Lower leg skin (tissue), 4 donors: ENCODE results near the gene POC1A. TPM values are rescaled to one million over a fixed set of nuclear protein-coding genes. Genes with fewer than 3 reads are reported as not detected.
"Not testable (repeated sequence)": the region's sequence is repeated elsewhere in the genome, so short reads cannot be mapped to it uniquely, and the experiment has no call there.

Experiments
- DNase-seq, 2 donors: peaks; one replicate each; pipeline ENCODE4 v3.0.0-alpha.2; 2019; ENCODE audit warnings: low spot score in 2 of 2
- H3K4me3 ChIP-seq: fragments of 200-600 bp; sonication (generic); 2 replicates; pipeline ENCODE4 v1.5.1; 2017; ENCODE audit warnings: mild to moderate bottlenecking, low read depth; ENCODE audit not compliant: poor library complexity, severe bottlenecking
- CTCF ChIP-seq, 3 donors: fragments of 450-650 bp; IDR thresholded peaks; one replicate each; pipeline ENCODE4 v1.5.1; 2016; ENCODE audit warnings: antibody characterized with exemption in 3 of 3, mild to moderate bottlenecking in 3 of 3, moderate library complexity in 2 of 3
- POLR2A ChIP-seq, 2 donors: fragments of 450-650 bp; IDR thresholded peaks; one replicate each; pipeline ENCODE4 v1.6.1; 2016 to 2017; ENCODE audit warnings: antibody characterized with exemption in 2 of 2, mild to moderate bottlenecking in 1 of 2, moderate library complexity in 1 of 2
- WGBS, 2 donors: methylation state at CpG; one replicate each; pipeline ENCODE4 v1.1.5; 2018; 5-methylcytosine and 5-hydroxymethylcytosine counted together
- intact Hi-C: fragments of 100-400 bp; cut with DNase I; formaldehyde crosslinking; loops from one replicate; pipeline ENCODE4 v1.15.0; 2023; ENCODE audit warnings: low total_unique reads
- total RNA-seq, 4 donors: library from RNA; depleted of rRNA; stranded (reverse); fragments of >200 nt; gene quantifications; one replicate each; pipeline ENCODE4 v1.1.0, GENCODE V29; 2016

Gene POC1A
- total RNA-seq, 4 donors from 2014 or later = 1.6 to 4.9 (median 1.9) TPM

- 24 to 46% methylated on average over 17 to 18 of the region's 20 CpGs for WGBS, 2 donors
- no peak overlapping the region for H3K4me3 ChIP-seq
- no peak for TF ChIP-seq POLR2A (IDR thresholded peaks at IDR 0.05)
- no peak for TF ChIP-seq CTCF (IDR thresholded peaks at IDR 0.05)
- no peak for DNase-seq
- intact Hi-C loops = no loop called here
Observed at GRCh38 chr3:52047295-52047960, 106.8 kb downstream of the POC1A start.

- no peak overlapping the region for H3K4me3 ChIP-seq
- intact Hi-C loops = no loop called here
- DNase-seq = no peak
- WGBS, 2 donors = 57 to 63% methylated on average over 7 of the region's 7 CpGs
- TF ChIP-seq CTCF (IDR thresholded peaks at IDR 0.05) = no peak
- no peak for TF ChIP-seq POLR2A (IDR thresholded peaks at IDR 0.05)
Observed at GRCh38 chr3:52046902-52047239, 107.4 kb downstream of the POC1A start.

GRCh38 chr3:52046186-52046901 is 107.9 kb downstream of the POC1A start:
- H3K4me3 ChIP-seq = no peak overlapping the region
- intact Hi-C loops = no loop called here
- DNase-seq = peak in 1 of 2 donors; percentile 78
- WGBS, 2 donors = 32 to 37% methylated on average over 12 of the region's 12 CpGs
- TF ChIP-seq CTCF (IDR thresholded peaks at IDR 0.05) = no peak
- no peak for TF ChIP-seq POLR2A (IDR thresholded peaks at IDR 0.05)

- intact Hi-C loops = no loop called here
- no peak overlapping the region for H3K4me3 ChIP-seq
- WGBS, 2 donors = 83 to 84% methylated on average over 18 of the region's 18 CpGs
- TF ChIP-seq POLR2A (IDR thresholded peaks at IDR 0.05) = no peak
- no peak for TF ChIP-seq CTCF (IDR thresholded peaks at IDR 0.05)
- no peak for DNase-seq
Observed at GRCh38 chr3:52044869-52045619, 109.2 kb downstream of the POC1A start.

- 75% methylated on average over 6 of the region's 6 CpGs for WGBS, 2 donors
- DNase-seq = no peak
- no peak for TF ChIP-seq POLR2A (IDR thresholded peaks at IDR 0.05)
- TF ChIP-seq CTCF (IDR thresholded peaks at IDR 0.05) = no peak
- intact Hi-C loops = no loop called here
- no peak overlapping the region for H3K4me3 ChIP-seq
Observed at GRCh38 chr3:52043750-52044149, 110.5 kb downstream of the POC1A start.

GRCh38 chr3:52043039-52043438 is 111.2 kb downstream of the POC1A start:
- WGBS, 2 donors = 100% methylated on average over 1 of the region's 1 CpG
- DNase-seq, intact Hi-C loops, H3K4me3 ChIP-seq: not testable (repeated sequence)
